NCI-H2081 treated with DMSO at 0.1 percent for 48 hours (cell line): ENCODE results near the gene MARCO.
"Not testable (repeated sequence)": the region's sequence is repeated elsewhere in the genome, so short reads cannot be mapped to it uniquely, and the experiment has no call there.

Experiments used
- DNase-seq: peaks from one replicate; lab custom pipeline; 2025; lab: John Stamatoyannopoulos, UW

The MARCO gene

DNA sequence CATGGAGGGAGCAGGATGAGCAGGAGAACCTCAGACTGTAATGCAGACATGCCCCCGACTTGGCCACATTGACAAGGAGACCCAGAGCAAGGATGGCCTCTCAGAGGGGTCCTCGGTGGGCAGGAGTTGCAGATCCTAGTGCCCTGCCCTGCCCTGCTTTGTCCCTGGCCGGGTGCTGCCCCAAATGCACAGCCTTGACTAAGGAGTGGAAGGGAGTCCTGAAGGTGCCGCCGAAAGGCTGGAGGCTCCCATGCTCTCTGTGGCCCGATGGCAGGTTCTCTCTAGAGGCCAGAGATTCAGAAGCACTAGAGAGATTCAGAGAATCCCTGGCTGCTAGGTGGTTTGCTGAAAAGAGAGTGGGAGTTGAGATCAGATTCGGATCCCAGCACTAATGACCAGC is 64.4 kb downstream of the MARCO start:
- DNase-seq, result no peak

DNA sequence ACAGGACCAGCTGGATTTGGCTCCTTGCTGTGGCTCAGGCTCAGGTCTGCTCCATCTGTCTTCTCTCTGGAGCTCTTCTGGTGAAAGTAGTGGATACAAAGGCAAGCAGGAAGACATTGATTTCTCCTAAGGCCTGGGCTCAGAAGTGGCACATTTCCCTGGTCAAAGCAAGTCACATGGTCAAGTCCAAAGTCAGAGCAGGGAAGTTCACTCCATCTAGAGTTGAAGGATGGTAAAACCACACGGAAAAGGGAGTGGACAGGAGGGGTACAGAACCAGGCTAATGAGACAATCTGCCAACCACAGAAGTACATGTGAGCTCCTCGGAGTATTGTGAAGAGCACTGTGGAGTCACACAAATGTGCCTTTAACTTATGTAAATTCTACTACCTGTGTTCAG is 66.1 kb downstream of the MARCO start:
- DNase-seq, result no peak

DNA sequence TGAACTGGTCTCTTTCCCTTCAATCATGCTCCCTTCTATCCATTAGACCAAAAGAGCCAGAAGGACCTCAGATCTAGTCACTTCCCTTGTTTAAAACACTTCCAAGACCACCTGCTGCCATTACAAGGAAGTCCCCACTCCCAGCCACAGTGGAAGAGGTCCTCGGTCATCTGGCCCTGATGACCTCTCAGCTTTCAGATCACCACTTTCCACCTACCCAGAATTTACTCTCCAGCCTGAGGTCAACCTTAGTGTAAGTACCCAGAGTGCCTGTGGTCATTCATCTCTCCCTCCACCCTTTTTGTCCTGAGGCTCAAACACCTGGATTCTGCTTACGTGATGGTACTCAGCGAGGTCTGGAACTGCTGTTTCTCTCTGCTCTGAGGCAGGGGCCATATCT is 67.1 kb downstream of the MARCO start:
- no peak for DNase-seq

GRCh38 chr2:119010336-119010735 is 68.3 kb downstream of the MARCO start:
- DNase-seq, result no peak

- no peak for DNase-seq
Observed at GRCh38 chr2:119011162-119011909, 69.3 kb downstream of the MARCO start.

DNA sequence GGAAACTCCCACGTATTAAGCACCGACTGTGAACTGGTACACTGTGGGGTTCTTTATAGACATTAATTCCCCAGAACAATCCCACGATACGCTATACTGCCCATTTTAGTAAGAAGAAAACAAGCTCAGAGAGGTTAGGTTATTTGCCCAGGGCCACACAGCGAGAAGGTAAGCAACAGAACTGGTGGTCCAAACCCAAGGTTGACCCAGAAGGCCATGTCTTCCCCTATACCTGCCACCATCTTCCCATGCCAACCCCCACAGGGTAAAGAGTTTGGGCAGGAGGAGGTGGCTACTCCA is 69.9 kb downstream of the MARCO start:
- DNase-seq, result no peak

- no peak for DNase-seq
Observed at GRCh38 chr2:119012345-119013301, 70.6 kb downstream of the MARCO start.

DNA sequence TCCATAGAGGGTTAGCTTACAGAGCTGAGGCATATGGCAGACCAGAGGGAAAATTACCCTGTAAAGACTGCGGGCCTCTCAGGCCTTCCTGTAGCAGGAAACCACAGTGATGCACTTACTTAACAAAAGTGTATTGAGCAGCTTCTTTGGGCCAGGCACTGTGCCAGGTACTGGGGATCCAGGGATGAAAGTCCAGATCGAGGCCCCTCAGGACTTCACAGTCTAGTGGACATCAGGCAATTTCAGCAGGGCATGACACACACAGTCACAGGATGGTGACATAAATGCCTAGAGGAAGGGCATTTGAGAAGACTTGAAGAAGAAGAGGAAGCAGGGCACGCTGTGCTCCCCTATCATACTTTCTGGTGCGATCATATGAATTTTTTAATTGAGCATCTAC is 71.7 kb downstream of the MARCO start:
- DNase-seq, result no peak

- DNase-seq, result no peak
Observed at GRCh38 chr2:119015845-119016244, 73.9 kb downstream of the MARCO start.

DNA sequence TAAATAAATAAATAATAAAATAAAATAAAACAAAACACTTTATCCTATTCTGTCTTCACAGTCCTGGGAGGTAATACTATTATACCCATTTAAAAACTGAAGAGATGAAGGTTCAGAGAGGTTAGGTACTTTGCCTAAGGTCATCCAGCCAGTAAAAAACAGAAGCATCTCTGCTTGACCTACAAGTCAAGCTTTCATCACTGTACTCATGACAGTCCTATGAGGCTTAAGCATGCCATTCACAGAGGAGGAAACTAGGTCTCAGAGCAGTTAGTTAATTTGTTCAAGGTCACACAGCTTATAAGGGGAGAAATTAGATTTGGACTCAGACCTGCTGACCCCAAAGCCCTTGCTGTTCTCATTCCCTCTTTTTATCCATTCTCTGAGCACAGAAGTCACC is 77.5 kb downstream of the MARCO start:
- DNase-seq, result no peak

- DNase-seq, result no peak
Observed at GRCh38 chr2:119022678-119023077, 80.7 kb downstream of the MARCO start.

DNA sequence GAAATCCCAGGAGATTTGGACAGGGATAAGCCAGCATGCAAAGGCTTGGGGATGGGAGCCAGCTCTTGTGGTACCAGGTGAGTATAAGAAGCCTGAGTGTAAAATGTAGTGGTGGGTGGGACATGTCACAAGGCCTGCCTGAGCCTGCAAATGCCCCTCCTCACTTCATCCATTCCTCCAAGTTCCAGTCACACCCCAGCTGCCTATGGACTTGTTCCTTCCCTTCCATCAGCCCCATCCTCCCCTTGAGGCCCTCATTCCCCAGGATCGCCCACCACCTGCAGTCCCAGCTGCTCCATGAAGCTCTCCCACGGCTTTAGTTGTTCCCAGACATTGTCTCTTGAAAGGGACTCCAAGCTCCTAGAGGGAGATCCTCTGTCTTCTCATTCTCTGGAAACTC is 81.5 kb downstream of the MARCO start:
- DNase-seq, result no peak

- no peak for DNase-seq
Observed at GRCh38 chr2:119024152-119024551, 82.2 kb downstream of the MARCO start.

DNA sequence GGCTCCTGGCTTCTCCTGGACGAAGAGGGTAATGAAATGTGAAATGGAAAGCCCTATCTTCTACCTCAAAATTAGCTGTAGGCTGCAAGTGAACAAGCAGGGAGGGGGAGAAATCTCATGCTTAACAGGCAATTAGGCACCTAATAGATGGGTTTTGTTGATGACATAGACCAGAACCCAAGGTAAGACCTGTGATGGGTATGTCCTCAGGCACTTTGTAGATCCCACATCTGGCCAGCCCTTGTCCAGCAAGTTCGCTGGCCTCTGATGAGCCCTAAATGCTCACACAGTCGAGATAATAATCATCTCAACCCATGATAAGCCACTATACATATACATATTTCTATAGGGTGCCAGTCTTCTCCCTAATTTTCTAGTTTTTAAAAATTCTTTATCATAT is 82.6 kb downstream of the MARCO start:
- no peak for DNase-seq

GRCh38 chr2:119025013-119025412 is 83.0 kb downstream of the MARCO start:
- DNase-seq, result no peak

- no peak for DNase-seq
Observed at GRCh38 chr2:119025762-119026351, 83.9 kb downstream of the MARCO start.

DNA sequence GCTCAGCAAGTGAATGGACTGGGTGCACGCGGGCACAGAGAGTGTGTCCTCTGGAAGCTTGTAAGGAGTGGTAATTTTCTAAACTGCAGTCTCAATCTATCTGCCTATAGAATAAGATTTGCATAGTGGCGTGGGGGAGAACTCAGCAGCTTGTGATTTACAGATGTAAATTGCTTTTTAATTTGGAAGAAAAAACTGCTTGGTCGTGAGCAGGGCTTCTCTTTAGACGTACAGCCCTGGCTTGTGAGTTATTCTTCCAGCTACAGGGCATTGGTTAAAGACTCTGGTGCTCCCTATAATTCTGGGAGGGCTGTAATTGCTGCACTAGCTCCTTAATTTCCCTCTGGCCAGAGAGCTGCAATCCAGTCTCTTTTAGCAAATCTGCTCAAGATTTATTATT is 84.9 kb downstream of the MARCO start:
- DNase-seq, result no peak

DNA sequence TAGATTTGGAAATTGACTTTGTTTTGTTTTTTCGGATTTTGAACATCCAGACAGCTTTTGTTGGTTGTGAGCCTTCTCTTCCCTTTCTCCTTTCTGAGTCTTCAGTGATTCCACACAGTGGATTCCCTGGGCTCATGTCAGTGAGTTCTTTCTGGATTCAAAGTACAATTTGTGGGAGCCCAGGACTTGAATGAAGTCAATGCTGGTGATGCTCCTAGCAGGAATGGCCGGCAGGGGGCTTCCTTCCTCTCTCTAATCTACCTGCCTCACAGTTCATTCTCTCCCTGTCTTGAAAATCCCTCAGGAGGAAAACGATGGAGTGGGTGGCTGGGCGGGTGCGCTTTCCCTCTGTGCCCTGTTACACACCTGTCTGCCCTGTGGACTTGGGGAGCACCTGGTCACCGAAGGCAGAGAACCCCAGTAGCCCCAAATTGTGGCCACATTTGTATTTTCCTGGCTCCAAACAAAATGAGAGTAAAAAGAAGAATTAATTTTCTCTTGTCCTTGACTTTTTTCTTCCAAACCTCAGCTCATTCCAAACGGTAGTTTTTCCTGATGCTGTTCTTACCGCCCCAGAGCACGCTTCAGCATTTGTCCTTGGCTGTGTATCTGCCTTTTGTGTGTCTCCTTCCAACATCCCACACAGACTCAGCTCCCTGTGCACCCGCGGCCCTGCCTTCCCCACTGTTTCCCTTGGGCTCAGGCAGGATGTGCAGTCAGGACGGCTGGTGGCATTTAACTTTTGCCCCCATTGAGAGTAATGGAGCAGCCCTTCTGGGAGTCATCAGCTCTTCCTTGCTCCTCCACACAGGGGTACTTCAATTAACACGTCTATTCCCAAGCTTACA is 86.6 kb downstream of the MARCO start:
- DNase-seq, result no peak

- no peak for DNase-seq
Observed at GRCh38 chr2:119029297-119029696, 87.3 kb downstream of the MARCO start.

GRCh38 chr2:119037922-119038321 is 95.9 kb downstream of the MARCO start:
- DNase-seq, result not testable (repeated sequence)

DNA sequence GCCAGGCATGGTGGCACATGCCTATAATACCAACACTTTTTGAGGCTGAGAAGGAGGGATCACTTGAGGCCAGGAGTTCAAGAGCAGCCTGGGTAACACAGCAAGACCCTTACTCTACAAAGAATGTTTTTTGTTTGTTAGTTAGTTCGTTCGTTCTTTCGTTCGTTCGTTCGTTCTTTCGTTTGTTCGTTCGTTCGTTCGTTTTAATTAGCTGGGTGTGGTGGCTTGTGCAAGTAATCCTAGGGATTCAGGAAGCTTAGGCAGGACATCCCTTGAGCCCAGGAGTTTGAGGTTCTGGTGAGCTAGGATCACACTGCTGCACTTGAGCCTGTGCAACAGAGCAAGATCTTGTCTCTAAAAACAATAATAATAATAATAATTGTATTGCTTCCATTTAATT is 98.7 kb downstream of the MARCO start:
- no peak for DNase-seq
